GM18951 (cell line): ENCODE measurements around the gene SAMSN1.

Experiments
- POLR2A ChIP-seq: IDR thresholded peaks from 4 replicates; pipeline ENCODE4 v1.6.1; 2011; ENCODE audit warnings: mild to moderate bottlenecking; ENCODE audit not compliant: insufficient read length, insufficient read depth; ENCODE audit errors: extremely low read depth
- in situ Hi-C: fragments of 300-500 bp; cut with MboI; formaldehyde crosslinking; loops from one replicate; pipeline ENCODE4 v1.12.0; 2022; ENCODE audit warnings: low sequenced_read_pairs, mixed read lengths, inconsistent platforms; ENCODE audit not compliant: unreplicated experiment

The SAMSN1 gene

GRCh38 chr21:14581902-14582457 lies 35.9 kb upstream of the SAMSN1 start:
- TF ChIP-seq POLR2A = no peak
- in situ Hi-C loops = no loop called here

DNA sequence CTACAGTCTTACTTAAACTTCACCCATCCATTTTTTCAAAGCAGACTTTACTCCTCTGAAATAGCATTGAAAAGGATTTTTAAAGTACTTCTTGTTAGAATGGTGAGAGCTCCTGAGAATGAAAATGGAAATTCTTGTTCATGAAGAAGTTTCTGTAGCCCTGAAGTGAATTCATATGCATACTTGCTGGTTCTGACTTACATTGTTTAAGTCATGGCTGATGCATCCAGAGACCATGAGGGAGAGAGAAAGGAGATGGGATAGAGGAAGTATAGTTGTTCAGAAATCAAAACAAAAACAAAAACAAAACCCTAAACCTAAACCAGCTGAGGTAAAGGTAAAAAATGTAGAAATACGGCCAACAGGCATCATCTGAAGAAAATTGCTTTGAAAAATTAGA lies 27.1 kb upstream of the SAMSN1 start:
- in situ Hi-C loops = no loop called here
- no peak for TF ChIP-seq POLR2A

DNA sequence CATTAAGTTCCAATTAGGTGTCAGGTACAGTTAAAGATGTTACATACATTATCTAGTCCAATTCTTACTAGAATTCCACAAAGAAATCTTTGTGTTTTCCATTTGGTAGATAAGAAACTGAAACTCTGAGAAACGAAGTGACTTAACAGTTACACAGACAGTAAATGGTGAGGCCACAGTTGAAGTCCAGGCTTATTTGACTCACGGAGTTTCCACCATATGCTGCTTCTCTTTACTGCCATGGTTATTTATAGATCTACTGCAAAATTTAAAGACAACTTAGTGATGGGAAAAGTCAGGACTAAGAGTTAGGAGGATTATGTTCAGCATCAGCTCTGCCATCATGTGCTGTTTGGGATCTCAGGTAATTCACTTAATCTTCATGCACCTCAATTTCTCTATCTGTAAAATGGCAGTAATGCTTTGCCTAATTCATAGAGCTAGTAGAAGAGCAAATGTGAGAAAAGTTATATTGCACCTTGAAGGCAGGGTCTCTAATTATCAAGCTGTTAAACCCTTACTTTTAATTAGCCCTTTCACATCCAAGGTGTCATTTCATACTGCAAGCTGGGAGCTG lies 26.2 kb upstream of the SAMSN1 start:
- no peak for TF ChIP-seq POLR2A
- in situ Hi-C loops = no loop called here

DNA sequence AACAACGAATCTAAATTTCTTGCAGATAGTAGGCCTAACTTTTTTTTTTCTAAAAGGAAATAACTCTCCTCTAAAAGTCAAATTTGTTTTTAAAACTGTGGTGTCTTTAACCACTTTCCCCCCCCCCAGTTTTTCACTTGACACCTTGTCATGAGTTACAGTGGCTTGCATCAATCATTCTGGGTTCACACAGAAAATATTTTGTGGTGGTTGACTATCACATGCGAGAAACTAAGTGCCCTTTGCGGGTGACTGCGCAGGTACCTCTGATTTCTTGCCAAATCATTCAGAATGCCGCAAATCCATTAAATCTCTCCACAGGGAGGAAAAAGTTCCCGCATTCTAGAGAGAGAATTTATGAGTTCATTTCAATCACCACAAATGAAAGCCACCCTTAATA lies 23.8 kb upstream of the SAMSN1 start:
- TF ChIP-seq POLR2A = no peak
- in situ Hi-C loops = no loop called here

GRCh38 chr21:14569026-14569621 lies 23.0 kb upstream of the SAMSN1 start:
- no peak for TF ChIP-seq POLR2A
- in situ Hi-C loops = no loop called here

- in situ Hi-C loops = no loop called here
- TF ChIP-seq POLR2A = no peak
Observed at GRCh38 chr21:14567331-14568279, 21.5 kb upstream of the SAMSN1 start.

DNA sequence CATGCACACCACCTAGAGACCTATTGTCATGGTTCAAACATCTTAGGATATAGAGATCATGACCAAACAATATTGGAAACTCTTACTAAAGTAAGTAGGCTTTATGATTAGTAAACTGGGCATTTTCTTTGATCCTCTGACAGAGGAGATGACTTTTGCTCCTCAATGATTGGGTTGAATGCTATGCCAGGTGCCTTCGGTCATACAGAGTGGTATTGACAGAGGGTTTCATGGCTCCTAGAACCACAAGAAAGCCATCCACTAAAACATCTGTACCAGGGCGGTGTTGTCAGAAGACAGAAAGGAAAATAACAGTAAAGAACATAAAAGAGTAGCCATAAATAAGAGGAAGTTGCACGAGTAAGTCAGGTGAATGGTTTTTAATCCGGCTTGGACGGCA lies 20.8 kb upstream of the SAMSN1 start:
- no peak for TF ChIP-seq POLR2A
- in situ Hi-C loops = no loop called here

DNA sequence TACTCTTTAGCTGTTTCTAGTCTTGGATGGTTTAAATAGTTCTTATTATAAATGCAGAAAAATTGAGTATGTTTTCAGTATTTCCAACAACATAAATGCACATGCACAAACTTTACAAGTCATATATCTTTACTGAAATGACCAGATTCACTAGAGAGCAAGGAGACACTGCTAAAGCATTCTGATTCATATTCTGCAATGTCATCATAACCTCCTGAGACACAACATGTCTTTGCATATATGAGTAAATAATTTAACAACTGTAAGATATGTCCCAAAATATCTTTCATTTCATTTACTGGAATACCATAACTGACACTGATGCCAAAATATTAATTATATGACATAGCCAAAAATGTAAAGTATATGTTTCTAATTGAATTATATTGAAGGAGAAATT lies 16.8 kb upstream of the SAMSN1 start:
- in situ Hi-C loops = no loop called here

DNA sequence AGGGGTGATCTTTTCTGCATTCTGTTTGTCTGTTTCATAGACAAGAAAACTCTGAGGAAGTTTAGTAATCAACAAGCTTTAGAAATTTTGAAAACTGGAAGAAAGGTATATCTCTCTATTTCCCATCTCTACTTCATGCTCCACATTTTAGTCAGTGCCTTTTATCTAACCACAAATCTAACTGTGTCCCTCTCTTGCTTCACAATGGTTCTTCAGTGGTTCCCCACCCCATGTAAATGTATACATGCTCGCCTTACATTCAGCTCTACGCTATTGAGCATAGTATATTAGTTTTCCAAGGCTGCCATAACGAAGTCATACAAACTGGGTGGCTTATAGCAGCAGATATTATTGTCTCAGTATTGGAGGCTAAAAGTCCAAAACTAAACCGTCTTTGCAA lies 14.4 kb upstream of the SAMSN1 start:
- TF ChIP-seq POLR2A = no peak

More for the DNA sequence above, 16.8 kb upstream of the SAMSN1 start:
- TF ChIP-seq POLR2A = no peak

DNA sequence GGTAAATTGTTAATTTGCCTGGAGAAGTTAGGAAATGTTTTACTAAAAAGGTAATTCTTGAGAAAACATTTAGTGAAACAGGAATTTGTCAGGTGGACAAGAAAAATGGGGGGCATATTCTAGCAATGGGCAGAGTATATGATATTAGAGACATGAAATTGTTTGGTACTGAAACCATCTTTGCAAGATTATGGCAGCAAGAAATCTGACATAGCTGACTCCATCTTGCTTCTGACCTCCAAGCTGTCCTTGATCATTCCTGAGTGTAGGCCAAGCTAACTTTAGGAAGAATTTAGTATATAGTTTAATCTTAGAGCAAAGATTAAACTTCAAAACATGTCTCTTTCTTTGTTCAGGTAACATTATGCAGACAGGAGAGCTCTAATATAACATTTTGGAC lies 14.0 kb upstream of the SAMSN1 start:
- TF ChIP-seq POLR2A = no peak
- in situ Hi-C loops = no loop called here

More for the DNA sequence above, 14.4 kb upstream of the SAMSN1 start:
- in situ Hi-C loops = no loop called here

DNA sequence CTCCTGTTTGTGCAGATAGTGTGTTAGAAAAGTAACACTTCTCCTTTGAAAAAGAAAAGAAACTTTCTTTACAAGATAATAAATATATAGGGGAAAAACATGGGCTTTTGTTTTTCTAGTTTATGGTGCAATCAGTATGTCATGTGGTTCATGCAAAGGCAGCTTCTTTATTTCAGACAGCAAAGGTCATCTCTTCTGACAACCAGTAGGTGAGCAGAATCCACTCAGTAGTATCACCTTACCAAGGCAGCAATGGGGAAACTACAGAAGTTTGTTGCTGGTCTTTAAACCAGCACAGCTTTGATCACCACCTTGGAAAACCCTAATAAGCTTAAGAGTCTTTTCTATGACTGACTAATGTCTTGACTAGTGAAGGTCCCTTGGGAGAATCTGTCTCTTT lies 13.0 kb upstream of the SAMSN1 start:
- in situ Hi-C loops = no loop called here
- TF ChIP-seq POLR2A = no peak

DNA sequence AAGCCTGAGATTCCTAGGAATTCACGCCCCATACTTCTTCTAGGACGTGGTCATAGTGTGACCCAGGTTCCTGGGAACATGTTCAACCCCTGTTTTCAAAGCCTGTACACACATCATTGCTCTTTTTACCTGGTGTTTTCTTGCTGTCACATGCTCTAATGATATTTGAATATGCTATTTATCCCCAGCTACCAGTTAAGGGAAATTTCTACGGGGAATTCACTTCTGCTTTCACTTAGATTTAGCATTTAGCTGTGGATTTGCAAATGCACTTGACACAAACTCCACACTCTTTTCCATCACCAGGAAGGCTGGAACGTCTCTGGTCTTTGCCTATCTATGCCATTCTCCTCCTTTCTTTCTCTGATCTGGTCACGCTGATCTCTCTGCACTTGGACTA lies 11.3 kb upstream of the SAMSN1 start:
- in situ Hi-C loops = no loop called here

GRCh38 chr21:14554948-14555347 lies 8.8 kb upstream of the SAMSN1 start:
- in situ Hi-C loops = no loop called here
- no peak for TF ChIP-seq POLR2A

More for the DNA sequence above, 11.3 kb upstream of the SAMSN1 start:
- TF ChIP-seq POLR2A = no peak
